GM21381 (cell line): ENCODE data around the gene FOXK2.

Source experiments
- ATAC-seq: cut with Tn5 transposase; IDR thresholded peaks from one replicate; pipeline ENCODE4 v1.9.1; 2021; ENCODE audit warnings: mild to moderate bottlenecking, moderate library complexity; ENCODE audit not compliant: unreplicated experiment

FOXK2 gene

GRCh38 chr17:82602487-82602886 lies 83.0 kb downstream of the FOXK2 start:
- ATAC-seq: no peak

DNA sequence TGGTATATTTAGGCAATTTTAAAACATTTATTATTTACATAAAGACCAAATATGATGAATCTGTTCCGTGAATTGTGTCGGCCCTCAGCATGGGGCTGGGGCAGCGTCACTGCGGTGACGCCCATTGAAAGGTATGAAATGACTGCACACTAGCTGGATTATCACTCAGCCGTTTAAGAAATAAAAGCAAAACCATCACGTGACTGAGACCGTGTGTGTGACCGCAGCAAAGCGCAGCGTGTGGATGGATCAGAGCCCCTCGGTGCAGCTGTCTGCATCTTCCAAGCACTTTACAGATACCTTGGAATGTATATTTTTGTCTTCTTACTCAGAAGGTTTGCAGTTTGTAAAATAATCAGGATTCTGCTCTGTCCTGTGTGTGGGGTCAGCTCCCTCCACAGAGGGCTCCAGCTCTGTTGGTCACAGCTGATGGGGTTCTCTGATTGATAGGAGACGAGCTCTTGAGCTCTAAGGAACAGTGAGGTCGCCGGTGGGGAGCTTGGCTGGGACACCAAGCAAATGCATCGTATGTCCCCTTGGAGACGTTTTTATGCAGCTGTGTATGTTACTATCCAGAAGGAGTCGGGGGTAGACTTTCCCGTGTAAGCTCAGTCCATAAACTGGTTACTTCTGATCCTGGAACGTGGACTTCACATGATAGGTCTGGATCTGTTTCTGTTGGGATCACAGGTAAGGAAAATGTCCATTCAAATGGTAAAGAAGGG lies 83.6 kb downstream of the FOXK2 start:
- ATAC-seq: no peak

DNA sequence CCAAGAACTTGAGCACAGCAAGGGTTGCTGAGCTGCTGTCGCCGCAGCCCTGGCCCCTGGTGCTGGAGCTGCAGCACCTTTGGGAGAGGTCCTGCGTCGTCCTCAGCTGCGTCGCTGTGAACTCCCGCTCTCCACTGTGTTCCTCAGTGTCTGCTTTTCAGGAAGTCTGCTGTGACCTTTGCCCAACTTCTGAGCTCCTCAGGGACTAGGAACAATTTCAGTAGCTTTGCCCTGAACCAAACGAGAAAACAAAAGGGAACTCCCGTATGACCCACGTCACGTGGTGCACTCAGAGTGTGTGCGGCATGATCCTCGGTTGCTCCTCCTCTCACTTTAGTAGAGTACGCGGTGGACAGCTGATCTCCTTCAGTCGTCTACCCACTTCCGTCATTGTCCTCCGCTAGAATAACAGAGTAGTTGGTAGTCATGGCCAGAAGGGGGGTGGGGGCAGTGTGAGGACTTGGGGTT lies 84.5 kb downstream of the FOXK2 start:
- ATAC-seq: no peak

DNA sequence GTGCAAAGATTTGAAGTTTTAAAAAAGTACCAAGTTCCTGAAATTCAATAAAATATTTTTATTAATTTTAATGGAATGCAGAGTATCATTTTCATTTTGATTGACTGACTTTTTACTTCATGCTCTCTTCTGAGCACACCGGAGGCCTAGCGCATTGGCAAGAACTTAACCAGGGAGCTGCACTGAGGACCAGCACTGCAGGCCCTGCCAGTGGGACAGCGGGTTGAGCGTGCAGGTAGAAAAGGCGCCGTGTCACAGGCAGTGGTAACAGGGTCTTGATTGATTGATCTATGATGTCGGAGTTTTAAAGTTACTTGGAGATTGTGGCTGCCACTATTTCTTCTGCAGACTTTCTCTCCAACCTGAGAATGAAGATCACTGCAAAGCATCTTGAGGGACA lies 85.0 kb downstream of the FOXK2 start:
- no peak for ATAC-seq

DNA sequence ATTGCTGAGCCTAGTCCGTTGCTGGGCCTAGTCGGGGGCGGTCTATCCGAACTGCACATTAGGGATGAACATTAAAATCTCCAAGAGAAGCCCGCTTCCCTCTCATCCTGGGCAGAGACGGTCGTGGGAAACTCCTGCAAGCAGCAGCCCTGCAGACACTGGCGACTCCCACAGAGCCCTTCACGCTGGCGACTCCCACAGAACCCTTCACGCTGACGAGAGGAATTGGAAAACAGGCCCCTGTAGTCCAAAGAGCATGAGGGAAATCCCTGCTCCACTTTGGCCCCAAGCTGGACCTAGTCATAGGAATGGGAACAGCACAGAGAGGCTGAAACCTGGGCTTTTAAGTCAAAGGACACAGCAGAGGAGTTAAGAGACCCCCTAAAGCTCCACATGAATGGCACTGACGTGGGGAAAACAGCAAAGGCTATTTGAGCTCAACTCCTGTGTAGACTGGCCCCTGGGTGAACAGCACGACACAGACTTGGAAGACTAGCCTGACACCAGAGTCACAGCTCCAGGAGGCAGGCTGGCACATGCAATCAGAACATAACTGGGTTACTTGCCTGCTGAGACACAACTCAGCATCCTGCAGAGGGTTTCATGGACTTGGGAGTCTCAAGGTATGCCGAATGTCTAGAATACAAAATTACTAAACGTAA lies 86.5 kb downstream of the FOXK2 start:
- no peak for ATAC-seq

- ATAC-seq: no peak
Observed at GRCh38 chr17:82608816-82609215, 89.3 kb downstream of the FOXK2 start.

GRCh38 chr17:82609655-82610054 lies 90.1 kb downstream of the FOXK2 start:
- ATAC-seq: no peak

DNA sequence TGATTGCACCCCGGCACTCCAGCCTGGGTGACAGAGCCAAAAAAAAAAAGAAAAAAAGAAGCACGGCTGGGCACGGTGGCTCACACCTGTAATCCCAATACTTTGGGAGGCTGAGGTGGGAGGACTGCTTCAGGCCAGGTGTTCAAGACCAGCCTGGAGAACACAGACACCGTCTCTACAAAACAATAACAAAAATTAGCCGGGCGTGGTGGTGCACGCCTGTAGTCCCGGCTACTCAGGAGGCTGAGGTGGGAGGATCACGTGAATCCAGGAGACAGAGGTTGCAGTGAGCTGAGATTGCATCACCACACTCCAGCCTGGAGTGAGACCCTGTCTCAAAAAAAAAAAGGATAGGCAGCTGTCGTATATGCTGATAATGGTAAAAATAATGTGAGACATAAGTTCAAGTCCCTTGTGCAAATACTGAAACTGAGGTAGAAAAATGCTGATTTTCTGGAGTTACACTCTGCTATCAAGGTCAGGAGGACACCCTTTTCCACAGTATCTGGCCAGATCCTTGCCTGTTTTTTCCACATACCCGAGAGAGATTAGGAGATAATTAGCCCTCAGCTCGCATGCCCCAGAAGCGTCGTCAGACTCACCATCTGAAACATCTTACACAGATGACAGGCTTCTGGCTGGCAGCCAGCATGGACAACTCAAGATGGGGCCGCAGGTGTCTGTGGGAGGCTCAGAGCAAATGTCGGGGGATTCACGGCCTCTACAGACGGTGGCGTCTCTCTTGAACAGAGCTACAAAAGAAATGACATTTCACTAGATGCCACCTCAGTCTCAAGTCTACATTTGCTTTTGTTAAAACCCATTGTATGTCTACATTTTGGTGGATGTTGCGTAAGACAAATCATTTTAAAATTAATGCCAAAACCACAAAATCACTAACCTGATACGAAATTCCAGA lies 91.9 kb downstream of the FOXK2 start:
- no peak for ATAC-seq

DNA sequence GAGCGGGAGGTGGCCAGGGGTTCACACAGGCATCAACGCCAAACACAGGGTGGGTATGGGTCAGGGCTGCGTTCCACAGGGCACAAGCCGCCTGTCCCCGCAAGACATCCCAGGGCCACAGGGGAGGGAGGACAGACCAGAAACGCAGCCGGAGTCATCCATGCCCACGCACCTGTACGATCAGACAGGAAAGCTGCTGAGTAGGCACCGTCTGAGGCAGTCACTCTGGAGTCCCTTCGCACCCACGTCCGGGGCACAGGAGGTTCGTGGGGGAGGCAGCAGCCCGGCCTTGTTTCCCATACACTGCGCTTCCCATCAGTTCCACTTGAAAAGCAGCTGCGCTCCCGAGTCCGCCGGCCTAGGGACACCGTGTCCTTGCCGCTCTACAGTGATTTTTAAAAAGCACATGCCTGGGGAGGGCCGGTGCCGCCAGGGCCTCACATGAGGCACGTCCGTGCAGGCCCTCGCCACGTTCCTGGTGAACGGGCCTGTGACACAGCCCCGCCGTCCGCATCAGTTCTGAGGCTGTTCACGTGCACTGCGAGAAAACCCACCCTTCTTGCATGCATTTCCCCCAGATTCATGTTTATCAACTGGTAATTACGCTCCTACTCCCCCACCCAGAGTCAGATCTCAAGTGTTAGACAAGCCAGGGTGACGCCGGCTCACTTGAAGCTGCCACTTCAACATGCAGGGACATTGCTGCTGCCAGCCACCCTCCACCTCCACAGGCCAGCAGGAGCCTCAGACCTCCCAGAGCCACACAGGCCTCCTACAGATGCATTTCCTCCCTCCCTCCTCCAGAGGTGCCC lies 94.0 kb downstream of the FOXK2 start:
- ATAC-seq: no peak

DNA sequence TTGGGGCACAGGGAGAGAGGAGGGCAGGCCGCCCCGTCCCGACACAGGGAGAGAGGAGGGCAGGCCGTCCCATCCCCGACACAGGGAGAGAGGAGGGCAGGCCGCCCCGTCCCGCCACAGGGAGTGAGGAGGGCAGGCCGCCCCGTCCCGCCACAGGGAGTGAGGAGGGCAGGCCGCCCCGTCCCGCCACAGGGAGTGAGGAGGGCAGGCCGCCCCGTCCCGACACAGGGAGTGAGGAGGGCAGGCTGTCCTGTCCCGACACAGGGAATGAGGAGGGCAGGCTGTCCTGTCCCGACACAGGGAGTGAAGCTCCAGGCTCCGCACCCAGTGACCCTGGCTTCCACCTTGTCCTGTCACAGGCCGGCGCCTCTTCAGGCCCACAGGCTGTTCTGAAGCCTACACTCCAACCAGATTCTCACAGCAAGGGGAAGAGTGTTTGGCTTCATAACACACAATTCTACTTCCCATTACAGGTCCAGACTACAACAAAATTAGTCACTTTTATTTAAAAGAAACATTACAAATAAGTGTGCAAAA lies 94.6 kb downstream of the FOXK2 start:
- no peak for ATAC-seq

DNA sequence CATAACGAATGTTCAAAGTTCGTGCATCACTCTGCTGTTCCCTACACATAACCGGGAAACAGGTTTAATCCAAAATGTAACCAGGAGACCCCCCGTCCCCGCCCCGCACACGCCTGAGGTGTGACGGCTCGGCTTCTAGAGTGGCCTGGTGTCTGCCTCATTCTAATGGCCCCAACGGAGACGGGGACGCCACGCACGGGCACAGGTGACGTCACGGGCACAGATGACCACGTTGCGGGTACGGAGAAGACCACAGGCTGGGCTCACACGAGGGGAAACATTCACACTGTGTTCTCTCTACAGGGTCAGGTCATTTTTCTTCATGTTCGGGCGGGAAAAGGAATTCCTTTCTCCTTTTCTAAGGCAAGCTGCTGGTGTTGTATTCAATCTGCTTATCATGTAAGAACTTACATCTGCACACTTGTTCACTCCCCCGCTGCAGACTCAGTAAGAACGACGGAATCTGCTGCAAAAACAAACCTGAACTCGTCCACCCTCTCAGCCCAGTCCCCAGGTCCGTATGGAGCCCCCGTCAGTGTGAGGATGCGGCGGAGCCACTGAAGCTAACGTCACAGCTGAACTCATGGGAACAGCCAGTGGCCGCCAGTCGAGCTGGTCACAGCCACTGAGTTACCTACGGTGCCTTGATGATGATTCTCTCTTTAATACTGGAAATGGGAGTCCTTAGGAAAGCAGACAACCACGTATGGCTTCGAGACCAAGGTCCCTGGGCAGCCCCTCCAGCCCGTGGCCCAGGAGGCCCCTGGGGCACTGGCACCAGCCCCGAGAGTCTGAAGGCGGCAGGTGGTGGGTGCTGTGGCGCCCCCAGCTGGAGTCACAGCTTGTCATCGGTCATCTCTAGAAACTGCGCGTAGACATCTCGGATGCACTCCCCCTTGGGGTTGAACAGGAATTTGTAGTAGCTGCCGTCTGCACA lies 95.8 kb downstream of the FOXK2 start:
- no peak for ATAC-seq

DNA sequence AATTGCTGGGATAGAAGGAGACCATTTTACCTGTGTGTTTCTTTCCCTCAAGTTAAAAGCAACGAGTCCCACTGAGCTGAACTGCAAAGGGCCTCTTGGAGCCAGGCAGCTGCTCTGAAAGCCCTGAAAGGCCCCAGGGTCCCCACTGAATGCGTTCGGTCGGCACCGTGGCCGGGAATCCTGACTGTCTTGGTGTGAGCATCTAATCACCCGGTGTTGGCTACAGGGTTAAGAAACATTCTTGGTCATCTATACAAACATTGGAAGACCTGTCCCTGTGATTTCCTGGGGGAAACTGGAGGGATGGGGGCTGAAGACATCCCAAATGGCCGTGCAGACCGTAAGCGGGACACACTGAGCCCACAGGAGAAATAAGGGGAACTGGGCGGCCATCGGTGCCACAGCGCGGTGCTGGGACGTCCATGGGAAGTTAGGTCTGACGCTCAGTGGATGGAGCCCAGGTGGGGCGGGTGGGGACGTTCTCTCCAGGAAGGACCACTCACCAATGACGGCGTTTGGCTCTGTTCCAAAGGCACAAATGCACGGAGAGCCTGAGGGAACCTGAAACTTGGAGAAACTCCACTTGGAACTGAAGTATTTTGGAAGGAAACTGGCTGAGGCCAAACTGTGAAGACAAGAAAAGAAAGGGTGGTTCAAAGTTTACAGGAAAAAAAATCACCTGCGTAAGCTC lies 96.6 kb downstream of the FOXK2 start:
- ATAC-seq: no peak

DNA sequence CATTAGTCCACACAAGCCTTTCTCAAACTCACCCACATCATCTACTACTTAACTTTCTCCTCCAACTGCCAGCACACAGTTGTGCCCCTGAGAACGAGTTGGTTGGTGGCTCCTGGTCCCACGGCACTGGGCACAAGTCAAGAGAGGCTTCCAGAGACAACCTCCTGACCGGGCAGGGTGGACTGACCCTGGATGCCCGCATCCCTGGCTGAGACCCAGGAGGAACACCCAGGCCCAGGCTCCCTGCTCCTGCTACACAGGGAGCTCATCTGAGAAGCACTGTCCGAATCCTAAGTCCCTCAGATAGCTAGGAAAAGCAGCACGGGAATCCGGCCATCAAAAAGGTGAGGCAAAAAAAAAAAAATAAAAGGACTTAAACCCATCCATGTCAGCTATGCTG lies 99.7 kb downstream of the FOXK2 start:
- ATAC-seq: no peak

DNA sequence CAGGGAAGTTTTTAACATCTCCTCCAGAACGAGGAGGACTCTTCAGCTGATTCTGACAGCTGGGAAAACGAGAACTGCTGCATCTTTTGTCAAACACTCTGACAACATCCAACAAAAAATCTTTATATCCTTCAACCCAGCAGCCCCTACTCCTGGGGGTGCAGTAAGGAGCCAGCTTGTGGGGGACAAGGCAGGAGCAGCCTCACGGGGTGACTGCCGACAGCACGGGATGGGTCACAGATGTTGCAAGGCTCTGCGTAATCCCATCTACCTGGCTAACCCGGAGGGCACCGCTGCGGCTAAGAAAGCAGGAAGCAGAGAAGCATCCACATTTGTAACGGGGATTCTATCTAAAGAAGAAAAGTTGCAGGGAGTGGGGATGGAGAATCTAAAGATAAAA lies 100.1 kb downstream of the FOXK2 start:
- ATAC-seq: no peak

GRCh38 chr17:82623707-82624106 lies 104.2 kb downstream of the FOXK2 start:
- no peak for ATAC-seq

- no peak for ATAC-seq
Observed at GRCh38 chr17:82627405-82627804, 107.9 kb downstream of the FOXK2 start.

DNA sequence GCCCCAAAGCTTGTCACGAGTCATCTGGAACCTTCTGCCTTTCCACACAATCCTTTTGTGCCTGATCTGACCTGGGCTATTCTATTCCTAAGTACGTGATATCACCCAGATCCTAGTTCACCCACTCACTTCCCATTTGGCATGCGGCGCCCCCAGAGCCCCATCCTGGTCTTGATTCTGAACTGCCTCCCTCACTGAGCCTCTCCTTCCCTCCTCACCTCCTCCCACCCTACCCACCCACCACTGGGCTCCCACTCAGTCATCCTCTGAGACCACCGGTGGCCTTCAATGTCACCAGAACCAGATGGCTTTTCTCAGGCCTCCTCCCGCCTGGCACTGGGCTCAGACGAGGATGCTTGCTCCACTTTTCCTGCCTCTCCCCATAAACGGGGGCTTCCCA lies 110.2 kb downstream of the FOXK2 start:
- ATAC-seq: no peak

DNA sequence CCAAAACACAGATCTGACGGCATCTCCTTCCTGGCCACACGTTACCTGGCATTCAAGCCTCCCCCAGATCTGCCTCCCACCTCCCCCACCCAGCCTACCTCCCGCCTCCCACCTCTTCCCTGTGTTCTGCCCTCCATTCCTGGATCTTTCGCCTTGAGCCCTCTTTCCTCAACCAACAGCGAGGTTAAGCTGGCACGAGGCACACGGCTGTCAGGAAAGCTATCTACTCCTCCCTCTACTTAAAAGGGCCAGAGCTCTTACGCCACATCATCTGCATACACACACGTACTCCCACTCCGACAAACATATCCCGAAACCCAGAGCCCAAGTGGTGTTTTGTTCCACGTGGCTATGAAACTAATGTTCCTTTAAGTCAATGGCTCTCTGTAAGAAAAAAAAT lies 110.7 kb downstream of the FOXK2 start:
- ATAC-seq: no peak

- ATAC-seq: no peak
Observed at GRCh38 chr17:82631544-82631943, 112.0 kb downstream of the FOXK2 start.
